ENCODE results near the gene EYA2. TPM values are rescaled to one million over a fixed set of nuclear protein-coding genes. Genes with fewer than 3 reads are reported as not detected.
"Not testable (repeated sequence)": the region's sequence is repeated elsewhere in the genome, so short reads cannot be mapped to it uniquely, and the experiment has no call there.

EYA2 gene
- total RNA-seq, 1 donor from 2014 or later = 15.4 TPM

DNA sequence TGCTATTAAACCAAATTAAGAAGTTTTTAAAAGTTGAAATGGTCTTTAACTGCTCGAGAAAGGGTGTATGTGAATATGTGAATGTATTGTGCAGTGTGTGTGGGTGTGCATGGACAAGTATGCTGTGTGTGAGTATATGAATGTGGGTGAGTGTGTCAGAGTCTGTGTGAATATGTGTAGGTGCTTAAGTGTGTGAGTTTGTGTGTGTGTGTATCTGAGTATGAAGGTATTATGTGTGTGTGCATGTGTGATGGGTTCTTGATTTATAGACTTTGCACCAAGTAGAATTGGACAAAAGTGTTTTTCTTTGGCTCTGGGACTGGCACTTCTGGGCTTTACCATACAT, 21.6 kb downstream of the EYA2 start:
- Histone ChIP-seq H3K27ac (no peak overlapping the region), H3K9me3 (no peaks in the 10 kb centered on the region), H3K4me1 (peaks cover 0 to 6% of the 10 kb centered on the region in 2 donors), H3K4me3 (no peak overlapping the region), H3K27me3 (no peaks in the 10 kb centered on the region), H3K36me3 (no peaks in the 10 kb centered on the region)
- intact Hi-C loops (cut with DNase I) = no loop called here
- DNase-seq (ENCODE audit: low spot score in 2 of 2) = no peak
- TF ChIP-seq, protein P1, sequence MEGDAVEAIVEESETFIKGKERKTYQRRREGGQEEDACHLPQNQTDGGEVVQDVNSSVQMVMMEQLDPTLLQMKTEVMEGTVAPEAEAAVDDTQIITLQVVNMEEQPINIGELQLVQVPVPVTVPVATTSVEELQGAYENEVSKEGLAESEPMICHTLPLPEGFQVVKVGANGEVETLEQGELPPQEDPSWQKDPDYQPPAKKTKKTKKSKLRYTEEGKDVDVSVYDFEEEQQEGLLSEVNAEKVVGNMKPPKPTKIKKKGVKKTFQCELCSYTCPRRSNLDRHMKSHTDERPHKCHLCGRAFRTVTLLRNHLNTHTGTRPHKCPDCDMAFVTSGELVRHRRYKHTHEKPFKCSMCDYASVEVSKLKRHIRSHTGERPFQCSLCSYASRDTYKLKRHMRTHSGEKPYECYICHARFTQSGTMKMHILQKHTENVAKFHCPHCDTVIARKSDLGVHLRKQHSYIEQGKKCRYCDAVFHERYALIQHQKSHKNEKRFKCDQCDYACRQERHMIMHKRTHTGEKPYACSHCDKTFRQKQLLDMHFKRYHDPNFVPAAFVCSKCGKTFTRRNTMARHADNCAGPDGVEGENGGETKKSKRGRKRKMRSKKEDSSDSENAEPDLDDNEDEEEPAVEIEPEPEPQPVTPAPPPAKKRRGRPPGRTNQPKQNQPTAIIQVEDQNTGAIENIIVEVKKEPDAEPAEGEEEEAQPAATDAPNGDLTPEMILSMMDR (IDR thresholded peaks at IDR 0.05) = no peak

DNA sequence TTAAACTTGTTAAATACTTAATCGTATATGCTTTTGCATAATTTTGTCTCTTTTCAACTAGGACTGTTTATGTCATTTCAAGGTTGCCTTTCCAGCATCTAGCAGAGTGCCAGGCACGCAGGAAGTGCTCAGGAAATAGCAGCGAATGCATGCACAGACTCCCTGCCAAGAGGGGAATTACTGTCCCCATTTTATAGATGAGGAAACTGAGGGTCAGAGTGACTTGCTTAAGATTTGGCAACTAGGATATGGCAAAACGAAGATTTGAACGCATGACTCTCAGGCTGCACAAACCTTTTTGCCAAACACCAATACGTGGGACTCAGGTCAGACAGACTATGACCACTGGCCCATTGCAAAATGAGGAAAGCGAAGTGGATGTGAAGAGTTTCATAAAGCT, 22.5 kb downstream of the EYA2 start:
- no peaks in the 10 kb centered on the region for H3K27me3 ChIP-seq
- H3K36me3 ChIP-seq = no peaks in the 10 kb centered on the region
- TF ChIP-seq, protein P1 (IDR thresholded peaks at IDR 0.05) = no peak
- DNase-seq (ENCODE audit: low spot score in 2 of 2) = no peak
- no peak overlapping the region for H3K4me3 ChIP-seq
- intact Hi-C loops (cut with DNase I) = no loop called here
- no peaks in the 10 kb centered on the region for H3K9me3 ChIP-seq
- no peak overlapping the region for H3K27ac ChIP-seq
- H3K4me1 ChIP-seq = peaks cover 0 to 6% of the 10 kb centered on the region in 2 donors

DNA sequence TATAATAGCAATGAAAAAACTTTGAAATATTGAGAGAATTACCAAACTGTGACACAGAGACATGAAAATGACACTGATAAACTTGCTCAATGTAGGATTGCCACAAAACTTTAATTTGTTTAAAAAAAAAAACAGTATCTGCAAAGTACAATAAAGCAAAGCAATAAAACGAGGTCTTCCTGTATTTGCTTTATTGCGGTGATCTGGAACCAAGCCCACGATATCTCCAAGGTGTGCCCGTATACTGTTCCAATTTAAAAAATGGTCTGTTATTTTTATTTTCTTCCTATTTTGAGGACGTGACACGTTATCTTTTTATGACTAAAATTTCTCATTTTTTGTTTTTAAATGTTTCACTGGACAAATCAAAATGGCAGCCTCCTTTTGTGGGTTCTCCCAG, 25.5 kb downstream of the EYA2 start:
- TF ChIP-seq, protein P1 (IDR thresholded peaks at IDR 0.05) = no peak
- Histone ChIP-seq H3K36me3 (no peaks in the 10 kb centered on the region), H3K4me1 (peaks cover 0 to 6% of the 10 kb centered on the region in 2 donors), H3K27me3 (no peaks in the 10 kb centered on the region), H3K9me3 (no peaks in the 10 kb centered on the region), H3K4me3 (no peak overlapping the region), H3K27ac (no peak overlapping the region)
- intact Hi-C loops (cut with DNase I) = no loop called here
- no peak for DNase-seq (ENCODE audit: low spot score in 2 of 2)

DNA sequence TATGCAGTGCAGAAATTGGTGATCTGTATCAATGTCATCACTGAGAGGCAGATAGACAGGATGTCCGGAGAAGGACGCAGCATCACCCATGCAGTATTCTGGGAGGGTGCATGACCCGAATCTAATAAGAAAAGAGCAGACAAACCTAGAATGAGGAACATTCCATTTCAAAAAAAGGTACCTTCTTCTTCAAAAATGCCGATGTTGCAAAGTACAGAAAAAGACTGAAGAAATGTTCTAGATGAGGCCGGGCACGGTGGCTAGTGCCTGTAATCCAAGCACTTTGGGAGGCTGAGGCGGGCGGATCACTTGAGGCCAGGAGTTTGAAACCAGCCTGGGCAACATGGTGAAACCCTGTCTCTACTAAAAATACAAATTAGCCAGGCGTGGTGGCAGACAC, 28.2 kb downstream of the EYA2 start:
- intact Hi-C loops (cut with DNase I); H3K4me1 ChIP-seq; H3K36me3 ChIP-seq; H3K9me3 ChIP-seq; H3K27ac ChIP-seq; DNase-seq (ENCODE audit: low spot score in 2 of 2); H3K27me3 ChIP-seq; H3K4me3 ChIP-seq: not testable (repeated sequence)

DNA sequence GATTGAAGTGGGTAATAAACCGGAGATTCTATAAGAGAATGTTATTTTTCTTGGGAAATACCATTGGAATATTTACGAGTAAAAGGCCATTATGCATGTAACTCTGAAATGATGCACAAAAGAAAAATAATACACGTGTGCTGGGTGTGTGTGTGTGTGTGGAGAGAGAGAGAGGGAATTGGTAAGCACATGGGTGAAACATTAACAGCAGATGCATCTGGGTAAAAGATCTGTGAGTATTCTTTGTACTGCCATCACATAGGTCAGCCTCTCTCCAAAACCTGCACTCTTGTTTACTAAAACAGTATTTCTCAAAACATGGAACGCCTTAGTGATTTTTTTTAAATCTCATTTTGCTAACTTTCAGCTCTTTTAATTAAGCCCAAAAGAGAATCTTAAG, 28.9 kb downstream of the EYA2 start:
- intact Hi-C loops (cut with DNase I) = no loop called here
- no peaks in the 10 kb centered on the region for H3K27me3 ChIP-seq

DNA sequence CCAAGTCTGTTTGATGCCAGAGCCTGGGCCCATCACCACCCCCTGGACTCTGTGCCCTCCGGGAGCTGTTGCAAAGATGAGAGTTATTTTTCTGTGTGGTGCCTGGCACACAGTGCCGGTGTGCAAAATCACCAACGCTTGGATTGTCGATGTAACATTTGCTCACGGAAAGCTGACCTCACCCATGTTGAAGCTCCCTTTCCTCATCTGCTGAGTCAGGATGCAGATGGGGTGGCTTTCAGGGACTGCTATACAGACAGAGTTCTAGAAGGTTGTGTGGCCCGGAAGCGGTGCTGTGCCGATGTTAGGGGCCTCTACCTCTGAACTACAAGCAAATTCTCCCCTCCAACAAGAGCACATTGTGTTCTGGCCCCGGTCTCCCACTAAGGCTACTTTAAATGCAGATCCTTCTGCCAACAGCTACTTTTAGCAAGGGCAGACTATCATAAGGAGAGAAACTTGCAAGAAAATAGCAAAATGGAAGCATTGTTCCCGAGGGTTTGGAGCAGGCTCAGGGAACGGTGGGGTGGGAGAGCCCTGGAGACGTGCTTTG, 34.0 kb downstream of the EYA2 start:
- intact Hi-C loops (cut with DNase I) = no loop called here
- peak overlapping the region; percentile 58 to 63 for H3K27ac ChIP-seq
- no peak overlapping the region for H3K4me3 ChIP-seq
- H3K9me3 ChIP-seq = no peaks in the 10 kb centered on the region
- TF ChIP-seq, protein P1 (IDR thresholded peaks at IDR 0.05) = no peak
- no peaks in the 10 kb centered on the region for H3K36me3 ChIP-seq
- peaks cover 4% of the 10 kb centered on the region for H3K27me3 ChIP-seq
- DNase-seq (ENCODE audit: low spot score in 2 of 2) = no peak
- H3K4me1 ChIP-seq = peaks cover 0 to 5% of the 10 kb centered on the region in 2 donors

More for the DNA sequence above, 28.9 kb downstream of the EYA2 start:
- Histone ChIP-seq H3K4me1 (no peaks in the 10 kb centered on the region), H3K36me3 (no peaks in the 10 kb centered on the region), H3K4me3 (no peak overlapping the region), H3K9me3 (no peaks in the 10 kb centered on the region), H3K27ac (no peak overlapping the region)
- no peak for DNase-seq (ENCODE audit: low spot score in 2 of 2)
- TF ChIP-seq, protein P1 (IDR thresholded peaks at IDR 0.05) = no peak
